ENCODE results near the gene SZRD1.

SZRD1 gene

GRCh38 chr1:16351456-16351993 lies 15.5 kb upstream of the SZRD1 start:
- H4K20me1 ChIP-seq (ENCODE audit: insufficient read depth, low read length) = peaks cover 27% of the 10 kb centered on the region
- peak overlapping the region; percentile 82 for H3K27ac ChIP-seq (ENCODE audit: low read length)

GRCh38 chr1:16351994-16352841 lies 14.8 kb upstream of the SZRD1 start, which contains the start of gene FBXO42:
Gene FBXO42 (minus strand): TSS chr1:16352480. CDS start chr1:16315418, 37,062 bp downstream.
- peak within 1 kb of the TSS; percentile 97 for H3K9ac ChIP-seq (ENCODE audit: low read length)
- peaks cover 50% of the 10 kb centered on the region for H3K79me2 ChIP-seq (ENCODE audit: low read length)
- peak within 1 kb of the TSS; percentile 82 for H3K27ac ChIP-seq (ENCODE audit: low read length)
- no peaks in the 10 kb centered on the region for H3K9me3 ChIP-seq (ENCODE audit: insufficient read depth, low read length)
- peaks cover 25% of the 10 kb centered on the region for H4K20me1 ChIP-seq (ENCODE audit: insufficient read depth, low read length)
- peak within 1 kb of the TSS; percentile 76 for H2AFZ ChIP-seq (ENCODE audit: low read depth, low read length)
- no peak for TF ChIP-seq EZH2phosphoT487 (IDR thresholded peaks at IDR 0.05; ENCODE audit: low read depth)
- peak; percentile 38 for TF ChIP-seq CTCF (IDR thresholded peaks at IDR 0.05; ENCODE audit: low read depth, low read length)
- no peaks in the 10 kb centered on the region for H3K27me3 ChIP-seq (ENCODE audit: low read depth, low read length)
- no peaks in the 10 kb centered on the region for H3K36me3 ChIP-seq (replicated peaks; ENCODE audit: low read depth, low read length)
- peak within 1 kb of the TSS; percentile 100 for H3K4me3 ChIP-seq (ENCODE audit: low read length)
- peak within 1 kb of the TSS; percentile 94 for H3K4me2 ChIP-seq (ENCODE audit: low read length)
- peaks cover 19% of the 10 kb centered on the region for H3K4me1 ChIP-seq (ENCODE audit: low read length)

More at GRCh38 chr1:16351456-16351993, 15.5 kb upstream of the SZRD1 start:
- Histone ChIP-seq H3K4me1 (ENCODE audit: low read length) (peaks cover 19% of the 10 kb centered on the region), H2AFZ (ENCODE audit: low read depth, low read length) (no peak overlapping the region), H3K36me3 (replicated peaks; ENCODE audit: low read depth, low read length) (no peaks in the 10 kb centered on the region), H3K4me2 (ENCODE audit: low read length) (peak overlapping the region; percentile 94), H3K79me2 (ENCODE audit: low read length) (peaks cover 57% of the 10 kb centered on the region), H3K9me3 (ENCODE audit: insufficient read depth, low read length) (no peaks in the 10 kb centered on the region), H3K9ac (ENCODE audit: low read length) (peak overlapping the region; percentile 97), H3K4me3 (ENCODE audit: low read length) (peak overlapping the region; percentile 100), H3K27me3 (ENCODE audit: low read depth, low read length) (no peaks in the 10 kb centered on the region)
- TF ChIP-seq CTCF (IDR thresholded peaks at IDR 0.05; ENCODE audit: low read depth, low read length) (no peak), EZH2phosphoT487 (IDR thresholded peaks at IDR 0.05; ENCODE audit: low read depth) (no peak)

GRCh38 chr1:16352842-16353535 lies 14.1 kb upstream of the SZRD1 start:
- Histone ChIP-seq H4K20me1 (ENCODE audit: insufficient read depth, low read length) (peaks cover 20% of the 10 kb centered on the region), H3K79me2 (ENCODE audit: low read length) (peaks cover 43% of the 10 kb centered on the region), H2AFZ (ENCODE audit: low read depth, low read length) (peak overlapping the region; percentile 76), H3K27ac (ENCODE audit: low read length) (peak overlapping the region; percentile 62), H3K4me2 (ENCODE audit: low read length) (peak overlapping the region; percentile 88), H3K27me3 (ENCODE audit: low read depth, low read length) (no peaks in the 10 kb centered on the region), H3K9ac (ENCODE audit: low read length) (peak overlapping the region; percentile 88), H3K4me1 (ENCODE audit: low read length) (peaks cover 19% of the 10 kb centered on the region), H3K4me3 (ENCODE audit: low read length) (peak overlapping the region; percentile 100), H3K36me3 (replicated peaks; ENCODE audit: low read depth, low read length) (no peaks in the 10 kb centered on the region), H3K9me3 (ENCODE audit: insufficient read depth, low read length) (no peaks in the 10 kb centered on the region)
- TF ChIP-seq EZH2phosphoT487 (IDR thresholded peaks at IDR 0.05; ENCODE audit: low read depth) = no peak
- TF ChIP-seq CTCF (IDR thresholded peaks at IDR 0.05; ENCODE audit: low read depth, low read length) = no peak

GRCh38 chr1:16354619-16355018 lies 12.4 kb upstream of the SZRD1 start:
- Histone ChIP-seq H3K4me1 (ENCODE audit: low read length) (peaks cover 15% of the 10 kb centered on the region), H3K4me2 (ENCODE audit: low read length) (no peak overlapping the region)
- TF ChIP-seq CTCF (IDR thresholded peaks at IDR 0.05; ENCODE audit: low read depth, low read length) (no peak), EZH2phosphoT487 (IDR thresholded peaks at IDR 0.05; ENCODE audit: low read depth) (no peak)

More at GRCh38 chr1:16354619-16355018, 12.4 kb upstream of the SZRD1 start:
- H3K27me3 ChIP-seq (ENCODE audit: low read depth, low read length) = no peaks in the 10 kb centered on the region
- no peaks in the 10 kb centered on the region for H3K9me3 ChIP-seq (ENCODE audit: insufficient read depth, low read length)
- H3K9ac ChIP-seq (ENCODE audit: low read length) = no peak overlapping the region
- no peak overlapping the region for H2AFZ ChIP-seq (ENCODE audit: low read depth, low read length)
- peaks cover 26% of the 10 kb centered on the region for H3K79me2 ChIP-seq (ENCODE audit: low read length)
- H3K27ac ChIP-seq (ENCODE audit: low read length) = no peak overlapping the region
- H4K20me1 ChIP-seq (ENCODE audit: insufficient read depth, low read length) = peaks cover 7% of the 10 kb centered on the region
- H3K4me3 ChIP-seq (ENCODE audit: low read length) = no peak overlapping the region
- H3K36me3 ChIP-seq (replicated peaks; ENCODE audit: low read depth, low read length) = no peaks in the 10 kb centered on the region

All from OCI-LY3 (cell line).